Embryonic facial prominence (tissue), 1 donor: ENCODE measurements around the gene XIAP.
"Not testable (repeated sequence)": the region's sequence is repeated elsewhere in the genome, so short reads cannot be mapped to it uniquely, and the experiment has no call there.

Experiments
- DNase-seq: peaks from one replicate; pipeline ENCODE4 v3.0.0-alpha.2; 2016; ENCODE audit errors: extremely low spot score

XIAP gene

DNA sequence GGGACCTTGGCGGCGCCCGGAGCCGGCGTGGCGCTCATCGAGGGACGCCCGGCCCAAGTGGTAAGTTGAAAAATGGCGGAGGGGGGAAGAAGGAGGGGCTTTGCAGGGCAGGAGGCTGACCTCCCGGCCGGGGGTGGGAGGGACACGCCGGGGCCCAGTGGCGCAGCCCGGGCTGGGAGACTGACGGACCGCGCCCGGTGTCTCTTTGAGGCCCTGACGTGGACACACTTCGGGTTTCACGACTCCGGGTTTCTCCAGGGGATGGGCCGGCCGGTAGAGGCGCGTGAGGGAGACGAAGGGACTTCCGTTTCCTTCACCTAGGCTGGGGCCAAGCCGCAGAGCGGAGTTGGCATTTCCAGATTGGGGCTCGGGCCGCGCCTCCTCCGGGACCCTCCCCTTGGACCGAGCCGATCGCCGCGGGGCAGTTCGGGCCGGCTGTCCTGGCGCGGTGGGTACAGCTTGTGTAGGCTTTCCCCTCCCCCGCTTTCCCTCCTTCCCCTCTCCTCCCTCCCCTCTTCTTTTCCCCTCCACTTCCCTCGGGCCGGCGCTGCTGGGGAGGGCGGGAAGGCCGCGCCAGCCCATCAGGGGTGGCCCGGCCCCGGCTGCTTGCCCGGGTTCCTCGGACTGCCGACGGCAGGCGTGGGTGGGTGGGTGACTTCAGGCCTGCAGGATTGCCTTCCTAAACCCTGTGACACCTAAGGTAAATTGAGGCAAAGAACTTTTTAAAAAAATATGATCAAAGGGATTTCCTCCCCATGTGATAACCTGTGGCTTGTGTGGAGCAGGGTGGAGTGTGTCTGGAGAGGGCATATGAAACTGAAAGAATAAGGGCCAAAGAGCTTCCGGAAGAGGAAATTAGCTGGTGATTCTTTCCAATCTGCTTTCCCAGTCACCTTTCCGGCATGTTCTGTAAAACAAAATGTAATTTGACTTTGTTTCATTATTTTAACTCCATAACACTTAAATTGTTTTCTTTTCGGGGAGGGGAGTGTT, at the start of gene XIAP:
Gene XIAP (plus strand): TSS at position 208 of the 993 bp plus-strand sequence. CDS start 25,610 bp downstream, outside the sequence.
- peak; percentile 20 for DNase-seq

- no peak for DNase-seq
These were observed 45.5 kb upstream of the XIAP start for GRCh38 chrX:123814343-123814742.

DNA sequence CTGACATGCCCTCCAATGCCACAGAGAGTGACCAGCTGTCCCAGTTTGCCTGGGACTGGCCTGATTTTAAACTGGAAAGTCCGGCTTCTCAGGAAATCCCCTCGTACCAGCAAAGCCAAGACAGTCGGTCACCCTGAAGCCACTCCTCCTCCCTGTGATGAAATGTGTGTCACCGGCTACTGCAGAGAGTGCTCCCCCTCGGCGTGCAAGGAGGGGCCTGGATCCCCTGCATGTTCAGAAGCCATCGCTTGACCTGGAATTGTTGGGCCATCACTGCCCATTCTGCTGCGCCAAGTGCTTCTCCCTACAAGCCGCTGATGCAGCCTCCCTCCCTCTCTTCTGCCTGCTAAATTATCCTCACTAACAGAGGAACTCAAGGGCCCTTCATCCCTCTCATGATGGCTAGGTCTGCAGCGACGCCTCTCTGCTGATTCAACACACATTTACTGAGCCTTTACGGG, 44.9 kb upstream of the XIAP start:
- not testable (repeated sequence) for DNase-seq

DNA sequence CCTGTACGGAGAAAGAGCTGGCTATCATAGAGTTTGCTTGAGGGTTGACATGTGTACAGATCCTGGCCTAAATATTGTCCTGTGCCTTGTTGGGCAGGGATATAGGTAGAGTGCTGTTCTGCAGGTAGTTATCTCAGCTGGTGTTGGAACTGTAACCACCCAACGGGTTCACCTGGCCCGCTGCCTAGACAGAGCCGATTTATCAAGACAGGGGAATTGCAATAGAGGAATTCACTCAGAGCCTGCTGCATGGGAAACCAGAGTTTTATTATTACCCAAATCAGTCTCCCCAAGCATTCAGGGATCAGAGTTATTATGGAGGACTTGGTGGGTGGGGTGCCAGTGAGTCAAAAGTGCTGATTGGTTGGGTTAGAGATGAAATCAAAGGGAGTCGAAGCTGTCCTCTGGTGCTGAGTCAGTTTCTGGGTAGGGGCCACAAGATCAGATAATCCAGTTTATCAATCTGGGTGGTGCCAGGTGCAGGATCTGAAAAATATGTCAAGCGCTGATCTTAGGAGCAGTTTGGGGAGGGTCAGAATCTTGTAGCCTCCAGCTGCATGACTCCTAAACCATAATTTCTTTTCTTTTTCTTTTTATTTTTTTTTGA, 42.5 kb upstream of the XIAP start:
- no peak for DNase-seq

- no peak for DNase-seq
These were observed 41.6 kb upstream of the XIAP start for GRCh38 chrX:123818243-123818642.

DNA sequence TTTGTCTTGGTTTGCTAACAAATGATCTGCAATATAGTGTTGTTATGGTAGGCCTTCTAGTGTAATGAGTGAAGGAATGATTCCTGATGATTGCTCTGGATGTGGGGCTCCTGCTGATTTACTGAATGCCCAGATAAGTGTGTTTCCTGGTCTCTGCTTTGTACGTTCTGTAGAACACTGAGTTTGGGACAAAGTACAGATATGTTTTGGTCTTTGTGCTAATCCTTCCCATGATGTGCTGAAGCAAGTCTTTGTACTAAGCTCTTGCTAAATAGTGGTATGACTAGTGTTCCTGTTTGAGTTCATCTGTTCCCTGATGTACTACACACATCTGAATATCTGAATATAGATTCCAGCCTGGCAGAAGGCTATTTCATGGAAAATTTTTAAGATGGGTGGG, 36.9 kb upstream of the XIAP start:
- DNase-seq = no peak

DNA sequence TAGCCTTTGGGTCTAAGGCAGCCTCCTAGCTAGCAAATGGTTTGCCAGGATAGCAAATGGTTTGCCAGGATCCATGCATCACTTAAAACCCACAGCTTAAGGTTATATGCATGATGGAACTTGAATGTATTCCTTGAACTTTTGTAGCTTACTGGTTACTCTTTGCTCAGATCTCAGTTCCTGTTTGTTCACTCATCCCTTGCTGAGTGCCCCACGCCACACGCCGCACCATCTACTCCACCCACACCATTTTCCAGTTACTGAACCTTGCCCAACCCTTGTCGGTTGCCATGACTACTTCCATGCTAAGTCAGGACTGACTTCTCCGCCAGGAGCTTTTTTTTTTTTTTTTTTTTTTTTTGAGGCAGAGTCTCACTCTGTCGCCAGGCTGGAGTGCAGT, 29.5 kb upstream of the XIAP start:
- no peak for DNase-seq

DNA sequence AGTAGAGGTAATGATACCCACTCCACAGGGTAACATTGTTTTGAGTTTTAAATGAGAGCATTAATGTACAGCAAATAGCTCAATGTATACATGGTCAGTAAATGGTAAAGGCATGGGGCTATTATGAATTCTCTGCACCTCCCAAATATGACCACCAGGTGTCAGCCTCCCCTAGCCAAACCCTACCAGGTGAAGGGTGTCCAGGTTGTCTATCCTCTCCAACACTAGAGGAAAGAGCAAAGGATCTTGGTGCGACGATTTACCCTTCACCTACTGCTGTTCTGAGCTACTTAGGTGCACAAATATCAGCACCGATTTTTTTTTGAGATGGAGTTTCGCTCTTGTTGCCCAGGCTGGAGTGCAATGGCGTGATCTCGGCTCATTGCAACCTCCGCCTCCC, 26.5 kb upstream of the XIAP start:
- DNase-seq = no peak

DNA sequence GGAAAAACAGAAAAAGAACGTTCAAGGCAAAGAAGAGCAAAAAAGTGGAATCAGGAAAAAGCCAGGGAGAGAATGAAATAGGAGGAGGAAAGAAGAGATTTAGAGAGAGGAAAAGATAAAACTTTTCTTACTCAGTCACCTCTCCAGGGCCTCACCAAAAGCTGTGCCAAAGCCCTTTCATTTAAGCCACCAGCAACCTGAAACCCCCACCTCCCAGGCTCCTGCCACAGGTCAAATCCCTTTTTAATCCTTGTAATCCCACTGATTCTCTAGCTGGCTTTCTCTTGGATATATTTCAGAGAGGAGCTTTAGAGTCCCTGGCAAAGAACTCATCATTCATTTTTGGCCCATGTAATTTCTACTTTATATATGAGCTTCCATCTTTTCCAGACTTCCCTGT, 25.7 kb upstream of the XIAP start:
- DNase-seq = no peak

DNA sequence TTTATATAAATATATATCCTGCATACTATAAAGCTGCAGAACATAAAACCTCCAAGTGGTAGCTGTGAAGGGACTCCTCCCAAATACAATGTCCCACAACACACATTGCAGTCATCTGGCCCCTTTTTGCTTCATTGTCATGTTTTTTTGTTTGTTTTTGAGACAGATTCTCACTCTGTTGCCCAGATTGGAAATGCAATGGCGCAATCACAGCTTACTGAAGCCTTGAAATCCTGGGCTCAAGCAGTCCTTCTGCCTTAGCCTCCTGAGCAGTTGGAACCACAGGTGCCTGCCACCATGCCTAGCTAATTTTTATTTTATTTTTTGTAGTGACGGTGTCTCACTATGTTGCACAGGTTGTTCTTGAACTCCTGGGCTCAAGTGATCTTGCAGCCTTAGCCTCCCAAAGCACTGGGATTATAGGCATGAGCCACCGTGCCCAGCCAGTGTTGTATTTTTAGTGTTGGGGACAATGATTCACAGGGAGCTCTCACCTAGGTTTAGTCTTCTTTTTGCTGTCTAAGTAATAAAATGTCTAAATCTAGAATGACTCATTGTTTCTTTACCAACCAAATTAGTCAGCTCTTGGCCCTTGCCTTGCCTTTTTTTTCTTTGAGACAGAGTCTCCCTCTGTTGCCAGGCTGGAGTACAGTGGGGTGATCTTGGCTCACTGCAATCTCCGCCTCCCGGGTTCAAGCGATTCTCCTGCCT, 24.0 kb upstream of the XIAP start:
- no peak for DNase-seq

DNA sequence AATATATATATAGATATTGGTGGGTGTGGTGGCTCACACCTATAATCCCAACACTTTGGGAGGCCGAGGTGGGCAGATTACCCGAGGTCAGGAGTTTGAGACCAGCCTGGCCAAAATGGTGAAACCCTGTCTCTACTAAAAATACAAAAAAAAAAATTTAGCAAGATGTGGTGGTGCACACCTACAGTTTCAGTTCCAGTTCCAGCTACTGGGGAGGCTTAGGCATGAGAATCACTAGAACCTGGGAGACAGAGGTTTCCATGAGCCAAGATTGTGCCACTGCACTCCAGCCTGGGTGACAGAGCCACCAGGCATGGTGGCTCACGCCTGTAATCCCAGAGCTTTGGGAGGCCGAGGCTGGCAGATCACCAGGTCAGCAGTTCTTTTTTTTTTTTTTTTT, 14.7 kb upstream of the XIAP start:
- DNase-seq = not testable (repeated sequence)

GRCh38 chrX:123846577-123847038, 13.2 kb upstream of the XIAP start:
- no peak for DNase-seq

GRCh38 chrX:123847056-123847455, 12.8 kb upstream of the XIAP start:
- DNase-seq = no peak

DNA sequence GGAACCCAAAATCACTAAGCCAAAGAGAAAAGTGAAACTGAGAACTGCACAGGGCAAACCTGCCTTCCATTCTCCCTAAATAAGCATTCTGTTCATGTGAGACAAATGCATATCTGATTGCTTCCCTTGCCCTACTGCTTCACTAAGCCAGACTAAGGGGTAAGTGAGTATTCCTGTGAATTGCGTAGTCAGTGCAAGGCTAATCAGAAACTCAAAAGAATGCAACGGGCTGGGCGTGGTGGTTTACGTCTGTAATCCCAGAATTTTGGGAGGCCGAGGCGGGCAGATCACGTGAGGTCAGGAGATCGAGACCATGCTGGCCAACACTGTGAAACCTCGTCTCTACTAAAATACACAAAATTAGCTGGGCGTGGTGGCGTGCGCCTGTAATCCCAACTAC, 10.8 kb upstream of the XIAP start:
- no peak for DNase-seq

- DNase-seq = not testable (repeated sequence)
These were observed 9.9 kb upstream of the XIAP start for GRCh38 chrX:123849906-123850305.

DNA sequence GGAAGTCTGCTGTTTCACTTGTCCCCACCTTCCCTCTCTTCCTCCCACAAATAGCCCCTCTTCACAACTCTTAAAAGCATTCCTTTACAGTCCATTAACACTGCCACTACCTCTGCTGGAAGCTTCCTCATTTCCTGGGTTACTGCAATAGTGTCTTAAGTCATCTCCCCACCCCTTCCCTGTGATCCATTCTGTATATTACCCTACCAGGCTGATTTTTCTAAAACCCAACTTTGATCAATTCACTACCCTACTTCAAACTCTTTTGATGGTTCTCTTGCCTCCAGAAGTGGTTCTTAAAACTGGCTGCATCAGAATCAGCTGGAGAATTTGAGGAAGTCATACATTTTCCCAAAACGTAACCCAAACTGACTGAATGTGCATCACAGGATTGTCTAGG, 8.8 kb upstream of the XIAP start:
- DNase-seq = no peak

GRCh38 chrX:123854329-123854728, 5.5 kb upstream of the XIAP start:
- DNase-seq = no peak

- peak; percentile 59 for DNase-seq
These were observed 426 bp upstream of the XIAP start for GRCh38 chrX:123859409-123859845.

GRCh38 chrX:123860983-123861382, 1.1 kb downstream of the XIAP start:
- DNase-seq = peak; percentile 14

DNA sequence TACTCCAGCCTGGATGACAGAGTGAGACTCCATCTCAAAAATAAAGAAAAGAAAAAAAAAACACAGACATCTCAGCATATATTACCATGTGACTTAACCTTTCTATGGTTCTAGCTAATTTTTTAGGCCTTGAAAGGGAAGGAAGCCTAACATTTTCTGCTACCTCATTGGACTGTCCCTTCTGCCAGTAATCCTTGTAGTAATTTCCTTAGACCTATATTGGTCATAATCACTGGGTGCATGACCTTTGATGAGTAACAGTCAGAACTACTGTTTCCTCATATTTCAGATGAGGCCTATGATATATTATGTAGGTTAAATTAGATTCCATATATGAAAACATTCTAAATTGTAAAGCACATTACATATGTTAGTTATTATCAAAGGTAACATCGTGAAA, 9.6 kb downstream of the XIAP start:
- DNase-seq = no peak

DNA sequence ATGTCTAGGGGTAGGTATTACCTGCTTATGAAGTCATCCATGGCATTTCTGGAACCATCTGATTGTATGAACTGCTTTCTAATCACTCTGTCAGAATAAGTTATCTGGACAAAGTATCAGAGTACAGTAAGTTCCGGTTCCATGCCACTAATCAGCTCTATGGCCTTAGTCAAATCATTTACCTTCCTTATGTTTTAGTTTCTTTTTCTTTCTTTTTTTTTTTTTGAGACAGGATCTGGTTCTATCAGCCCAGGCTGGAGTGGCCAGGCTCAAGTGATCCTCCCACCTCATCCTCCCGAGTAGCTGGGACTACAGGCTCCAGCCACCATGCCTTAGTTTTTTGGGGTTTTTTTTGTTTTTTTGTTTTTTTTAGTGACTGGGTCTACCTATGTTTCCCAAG, 11.5 kb downstream of the XIAP start:
- no peak for DNase-seq

- DNase-seq = no peak
These were observed 14.1 kb downstream of the XIAP start for GRCh38 chrX:123873956-123874355.
